Measurements from ENCODE around the gene CHST11. TPM values are rescaled to one million over a fixed set of nuclear protein-coding genes. Genes with fewer than 3 reads are reported as not detected.
A peak's percentile ranks its signal among the peaks of the same experiment; 100 is the strongest.

Gene CHST11
- total RNA-seq, 1 donor from 2014 or later: 44.9 TPM

DNA sequence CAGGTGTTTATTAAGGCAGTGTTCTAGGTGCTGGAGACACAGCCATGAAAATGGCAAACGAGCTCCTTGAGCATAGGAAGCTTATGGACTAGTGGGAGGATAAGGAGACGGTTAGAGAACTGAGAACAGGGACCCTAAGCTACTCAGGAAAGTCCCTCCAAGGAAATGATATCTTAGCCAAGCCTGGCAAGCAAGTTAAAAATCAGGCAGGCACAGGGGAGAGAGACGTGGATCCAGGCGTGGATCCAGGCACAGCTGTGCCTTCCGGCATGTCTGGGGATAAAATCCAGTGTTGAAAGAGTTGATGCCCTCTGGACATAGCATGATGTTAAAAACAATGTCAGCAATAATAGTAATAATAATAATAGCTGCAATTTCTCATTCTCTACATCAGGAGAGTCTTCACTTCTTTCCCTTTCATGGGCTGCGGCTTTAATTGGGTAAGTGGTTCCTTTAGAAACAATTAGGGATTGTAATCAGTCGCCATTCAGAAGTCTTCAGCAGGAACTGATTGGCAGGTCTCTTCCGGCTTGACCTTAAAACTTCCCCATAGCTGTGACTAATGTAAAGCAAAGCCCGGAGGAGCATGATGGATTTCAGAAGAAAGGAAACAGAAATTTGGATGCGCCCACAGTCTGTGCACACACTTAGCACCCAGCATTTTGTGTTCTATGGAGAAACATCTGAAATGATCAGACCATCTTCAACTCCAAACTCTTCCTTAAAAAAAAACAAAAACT, 271.1 kb downstream of the CHST11 start:
- Mint-ChIP-seq H3K27ac (peak overlapping the region; percentile 37), H3K4me1 (peaks cover 42% of the 10 kb centered on the region), H3K27me3 (no peaks in the 10 kb centered on the region)

DNA sequence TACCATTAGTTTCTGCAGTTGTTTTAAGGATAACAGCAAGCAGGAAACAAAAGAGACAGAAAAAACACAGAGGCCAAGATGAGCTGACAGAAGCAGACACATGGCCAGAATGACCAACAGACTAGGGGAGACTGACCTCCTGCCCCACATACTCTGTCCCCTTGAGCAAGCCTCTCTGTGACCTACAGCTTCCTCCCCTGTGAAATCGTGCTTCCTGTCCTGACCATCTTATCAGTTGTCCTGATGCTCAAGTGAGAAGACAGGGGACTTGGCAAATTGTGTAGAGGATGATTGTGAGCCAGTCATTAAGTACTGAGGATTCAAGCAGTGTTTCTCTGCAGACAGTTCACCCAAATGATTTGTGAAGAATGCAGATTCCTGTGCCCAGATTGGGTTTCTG, 272.3 kb downstream of the CHST11 start:
- intact Hi-C loops (cut with micrococcal nuclease): no loop called here
- H3K4me1 Mint-ChIP-seq: peaks cover 39% of the 10 kb centered on the region
- H3K36me3 Mint-ChIP-seq (ENCODE audit: low read depth): peaks cover 13% of the 10 kb centered on the region
- H3K9me3 Mint-ChIP-seq: no peaks in the 10 kb centered on the region
- no peak overlapping the region for H3K4me3 Mint-ChIP-seq
- no peak overlapping the region for H3K27ac Mint-ChIP-seq
- no peak for DNase-seq
- no peaks in the 10 kb centered on the region for H3K27me3 Mint-ChIP-seq

More for the DNA sequence above, 271.1 kb downstream of the CHST11 start:
- Mint-ChIP-seq H3K9me3 (no peaks in the 10 kb centered on the region), H3K4me3 (no peak overlapping the region), H3K36me3 (ENCODE audit: low read depth) (peaks cover 16% of the 10 kb centered on the region)
- no peak for DNase-seq
- intact Hi-C loops (cut with micrococcal nuclease): no loop called here

DNA sequence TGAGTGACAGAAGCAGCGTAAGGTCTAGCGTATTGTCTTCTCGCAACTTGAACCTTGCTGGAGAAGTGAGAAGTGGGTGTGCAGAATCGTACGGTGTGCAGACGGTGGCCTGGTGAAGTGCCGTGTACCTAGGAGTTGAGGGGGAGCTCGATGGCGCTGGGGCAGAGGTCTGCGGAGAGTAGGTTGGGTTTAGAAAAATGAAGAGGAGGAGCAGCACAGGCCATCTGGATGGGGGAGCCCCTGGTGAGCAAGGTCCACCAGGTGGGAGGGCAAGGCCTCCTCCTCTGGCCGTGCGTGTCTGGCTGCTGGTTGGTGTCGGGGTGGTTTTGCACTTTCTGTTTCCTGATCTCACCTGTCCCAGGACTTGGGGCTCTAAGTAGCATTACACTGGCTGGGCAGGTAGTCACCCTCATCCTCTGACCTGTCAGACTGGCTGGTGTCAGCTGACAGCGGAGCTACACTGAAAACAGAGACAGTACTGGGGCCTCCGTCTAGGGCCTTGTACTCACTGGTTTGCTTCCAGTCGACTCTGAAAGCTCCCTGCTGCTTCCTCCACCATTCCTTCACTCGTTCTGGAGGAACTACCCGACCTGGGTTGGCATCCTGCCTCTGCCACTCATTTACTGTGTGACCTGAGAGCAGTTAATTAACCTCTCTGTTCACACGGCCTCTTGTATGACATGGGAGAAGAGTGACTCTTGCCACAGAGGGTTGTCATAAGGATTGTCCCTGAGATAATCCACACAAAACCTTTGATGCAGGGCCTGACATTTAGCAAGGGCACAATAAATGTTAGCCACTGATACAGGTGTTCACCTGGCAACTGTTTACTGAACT, 273.1 kb downstream of the CHST11 start:
- Mint-ChIP-seq H3K36me3 (ENCODE audit: low read depth) (peaks cover 13% of the 10 kb centered on the region), H3K9me3 (no peaks in the 10 kb centered on the region), H3K27me3 (no peaks in the 10 kb centered on the region), H3K4me1 (peaks cover 41% of the 10 kb centered on the region), H3K4me3 (no peak overlapping the region), H3K27ac (no peak overlapping the region)
- intact Hi-C loops (cut with micrococcal nuclease): loop anchor here (10.0 kb wide), 1 partner anchor 345 kb away; no protein-coding TSS in a partner anchor
- no peak for DNase-seq

DNA sequence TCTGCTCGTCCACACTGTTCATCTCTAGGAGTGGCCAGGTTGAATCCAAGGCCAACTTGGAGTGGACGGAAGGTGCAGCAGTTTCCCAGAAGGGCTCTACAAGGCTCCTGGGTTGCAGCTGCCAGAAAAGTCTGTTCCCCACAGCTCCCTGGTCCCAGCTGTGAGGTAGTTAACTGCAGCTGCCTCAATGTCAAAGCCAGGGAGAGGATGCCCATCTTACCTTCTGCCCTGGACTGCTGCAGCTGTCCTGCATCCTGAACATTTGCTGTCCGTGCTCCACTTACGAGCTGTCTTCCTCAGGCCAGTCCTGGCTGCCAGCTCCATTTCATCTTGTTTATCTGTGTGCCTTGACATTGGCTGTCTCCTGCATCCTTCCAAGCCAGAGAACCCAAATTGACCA, 274.0 kb downstream of the CHST11 start:
- Mint-ChIP-seq H3K4me3 (no peak overlapping the region), H3K9me3 (no peaks in the 10 kb centered on the region), H3K27ac (no peak overlapping the region), H3K36me3 (ENCODE audit: low read depth) (peaks cover 11% of the 10 kb centered on the region), H3K27me3 (no peaks in the 10 kb centered on the region), H3K4me1 (peaks cover 44% of the 10 kb centered on the region)
- no peak for DNase-seq
- intact Hi-C loops (cut with micrococcal nuclease): loop anchor here (10.0 kb wide), 1 partner anchor 346 kb away; no protein-coding TSS in a partner anchor

DNA sequence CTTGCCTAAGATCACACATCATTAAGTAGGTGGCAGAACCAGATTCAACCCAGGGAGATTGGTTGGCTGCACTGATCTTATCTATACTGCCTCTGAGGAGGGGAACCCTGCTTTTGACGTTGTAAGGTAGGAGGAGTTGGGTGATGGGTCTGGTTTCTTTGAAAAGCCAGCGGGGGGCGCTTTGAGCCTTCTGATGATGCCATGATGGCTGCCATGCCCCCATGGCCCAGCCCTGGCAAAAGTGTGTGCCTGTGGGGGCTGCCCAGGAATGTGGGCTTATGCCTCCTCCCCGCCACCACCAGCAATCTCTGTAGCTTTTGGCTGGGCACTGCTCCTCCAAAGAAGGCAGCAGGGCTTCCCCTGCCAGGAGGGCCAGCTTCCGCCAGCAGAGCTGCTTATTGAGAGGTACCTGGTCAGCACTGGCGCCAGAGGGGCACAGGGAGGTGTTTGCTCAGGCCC, 277.0 kb downstream of the CHST11 start:
- Mint-ChIP-seq H3K4me3 (no peak overlapping the region), H3K9me3 (no peaks in the 10 kb centered on the region), H3K36me3 (ENCODE audit: low read depth) (peaks cover 6% of the 10 kb centered on the region), H3K4me1 (peaks cover 56% of the 10 kb centered on the region), H3K27me3 (no peaks in the 10 kb centered on the region), H3K27ac (no peak overlapping the region)
- intact Hi-C loops (cut with micrococcal nuclease): loop anchor here (10.0 kb wide), 1 partner anchor 349 kb away; no protein-coding TSS in a partner anchor
- peak; percentile 80 for DNase-seq

DNA sequence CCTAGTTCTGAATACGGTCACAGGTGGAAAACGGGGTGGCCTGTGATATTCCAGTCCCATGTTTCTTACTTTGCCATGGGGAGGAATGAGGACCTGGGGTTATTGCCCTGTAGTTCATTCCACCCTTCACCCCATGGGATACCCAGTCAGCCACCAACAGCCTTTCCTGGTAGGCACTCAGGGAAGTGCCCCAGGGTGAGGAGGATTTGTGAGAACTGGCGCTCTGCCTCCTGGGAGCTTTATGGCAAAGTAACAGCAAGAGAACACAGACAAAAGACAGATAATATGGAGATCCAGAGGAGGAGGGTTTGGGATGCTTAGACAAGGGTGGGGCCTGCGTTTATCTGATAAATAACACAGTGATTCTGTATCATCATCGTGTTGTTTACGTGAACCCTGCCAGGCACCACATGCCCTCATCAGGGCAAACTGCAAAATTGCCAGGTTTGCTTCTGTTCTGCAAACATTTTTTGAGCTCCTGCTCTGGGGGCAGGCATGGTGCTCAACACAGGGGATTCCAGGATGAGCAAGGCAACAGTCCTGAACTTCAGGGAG, 277.9 kb downstream of the CHST11 start:
- peaks cover 58% of the 10 kb centered on the region for H3K4me1 Mint-ChIP-seq
- H3K4me3 Mint-ChIP-seq: no peak overlapping the region
- no peaks in the 10 kb centered on the region for H3K9me3 Mint-ChIP-seq
- intact Hi-C loops (cut with micrococcal nuclease): loop anchor here (10.0 kb wide), 1 partner anchor 350 kb away; no protein-coding TSS in a partner anchor
- no peaks in the 10 kb centered on the region for H3K36me3 Mint-ChIP-seq (ENCODE audit: low read depth)
- no peak for DNase-seq
- H3K27ac Mint-ChIP-seq: no peak overlapping the region
- H3K27me3 Mint-ChIP-seq: no peaks in the 10 kb centered on the region

DNA sequence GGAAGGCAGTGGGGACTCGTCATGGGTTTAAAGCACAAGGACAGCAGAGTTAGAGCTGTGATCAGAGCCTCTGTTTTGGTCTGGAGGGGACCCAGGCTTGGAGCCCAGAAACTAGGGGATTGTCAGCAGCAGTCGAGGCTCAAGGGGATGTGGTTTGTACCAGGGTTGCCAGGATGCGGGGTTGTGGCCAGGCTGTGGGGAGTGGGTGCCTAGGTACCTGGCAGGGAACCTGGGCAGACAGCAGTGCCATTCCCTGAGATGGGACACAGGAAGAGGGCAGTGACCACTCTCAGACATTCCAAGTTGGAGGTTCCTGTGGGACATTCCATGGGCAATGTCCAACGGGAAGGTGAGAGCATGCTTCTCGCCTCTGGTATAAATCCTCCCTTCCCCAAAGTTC, 279.1 kb downstream of the CHST11 start:
- H3K4me3 Mint-ChIP-seq: no peak overlapping the region
- intact Hi-C loops (cut with micrococcal nuclease): loop anchor here (10.0 kb wide), 1 partner anchor 351 kb away; no protein-coding TSS in a partner anchor
- DNase-seq: no peak
- H3K36me3 Mint-ChIP-seq (ENCODE audit: low read depth): peaks cover under 1% of the 10 kb centered on the region
- no peaks in the 10 kb centered on the region for H3K27me3 Mint-ChIP-seq
- peak overlapping the region; percentile 61 for H3K27ac Mint-ChIP-seq
- no peaks in the 10 kb centered on the region for H3K9me3 Mint-ChIP-seq
- peaks cover 70% of the 10 kb centered on the region for H3K4me1 Mint-ChIP-seq

DNA sequence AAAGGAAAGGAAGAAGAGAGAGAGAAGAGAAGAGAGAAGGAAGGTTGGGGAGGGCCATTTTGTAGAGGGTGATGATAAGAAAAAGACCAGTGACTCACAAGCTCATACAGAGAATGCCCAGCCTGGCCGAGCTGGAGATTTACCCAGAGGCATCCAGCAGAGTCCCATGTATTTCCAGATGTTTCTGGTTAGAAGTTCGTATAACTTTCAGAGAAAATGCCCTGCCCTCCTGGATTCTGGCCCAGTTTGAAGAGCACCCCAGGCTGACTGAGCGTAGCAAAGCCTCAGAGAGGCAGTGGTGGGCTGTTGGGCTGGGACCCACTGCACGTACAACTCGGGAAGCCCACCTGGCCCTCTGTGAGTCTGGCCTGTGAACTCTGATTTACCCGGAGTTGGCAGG, 279.6 kb downstream of the CHST11 start:
- H3K4me3 Mint-ChIP-seq: no peak overlapping the region

DNA sequence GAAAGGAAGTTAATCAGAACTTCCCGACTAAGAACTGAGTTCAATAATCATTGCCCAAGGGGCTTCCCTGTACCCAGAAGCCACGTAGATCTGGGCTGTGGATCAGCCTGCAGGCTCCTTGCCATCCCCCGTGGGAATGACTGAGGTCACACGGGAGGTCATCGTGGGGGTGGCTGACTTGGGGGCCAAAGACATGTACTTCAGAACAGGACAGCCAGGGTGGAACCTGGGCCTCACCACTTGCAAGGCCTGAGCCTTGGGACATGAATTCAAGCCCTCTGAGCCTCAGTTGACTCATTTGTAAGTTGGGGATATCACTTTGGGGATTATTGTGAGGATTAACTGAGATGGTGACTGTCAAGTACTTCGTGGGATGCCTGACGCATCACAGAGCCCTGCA, 280.4 kb downstream of the CHST11 start:
- Mint-ChIP-seq H3K4me3 (no peak overlapping the region), H3K27ac (peak overlapping the region; percentile 79), H3K9me3 (no peaks in the 10 kb centered on the region), H3K36me3 (ENCODE audit: low read depth) (peaks cover 5% of the 10 kb centered on the region), H3K4me1 (peaks cover 81% of the 10 kb centered on the region), H3K27me3 (no peaks in the 10 kb centered on the region)
- intact Hi-C loops (cut with micrococcal nuclease): loop anchor here (10.0 kb wide), 1 partner anchor 352 kb away; no protein-coding TSS in a partner anchor
- DNase-seq: no peak

More for the DNA sequence above, 279.6 kb downstream of the CHST11 start:
- H3K9me3 Mint-ChIP-seq: no peaks in the 10 kb centered on the region
- no peaks in the 10 kb centered on the region for H3K27me3 Mint-ChIP-seq
- peak overlapping the region; percentile 61 for H3K27ac Mint-ChIP-seq
- DNase-seq: no peak
- H3K4me1 Mint-ChIP-seq: peaks cover 75% of the 10 kb centered on the region
- intact Hi-C loops (cut with micrococcal nuclease): loop anchor here (10.0 kb wide), 1 partner anchor 352 kb away; no protein-coding TSS in a partner anchor
- H3K36me3 Mint-ChIP-seq (ENCODE audit: low read depth): peaks cover 5% of the 10 kb centered on the region

DNA sequence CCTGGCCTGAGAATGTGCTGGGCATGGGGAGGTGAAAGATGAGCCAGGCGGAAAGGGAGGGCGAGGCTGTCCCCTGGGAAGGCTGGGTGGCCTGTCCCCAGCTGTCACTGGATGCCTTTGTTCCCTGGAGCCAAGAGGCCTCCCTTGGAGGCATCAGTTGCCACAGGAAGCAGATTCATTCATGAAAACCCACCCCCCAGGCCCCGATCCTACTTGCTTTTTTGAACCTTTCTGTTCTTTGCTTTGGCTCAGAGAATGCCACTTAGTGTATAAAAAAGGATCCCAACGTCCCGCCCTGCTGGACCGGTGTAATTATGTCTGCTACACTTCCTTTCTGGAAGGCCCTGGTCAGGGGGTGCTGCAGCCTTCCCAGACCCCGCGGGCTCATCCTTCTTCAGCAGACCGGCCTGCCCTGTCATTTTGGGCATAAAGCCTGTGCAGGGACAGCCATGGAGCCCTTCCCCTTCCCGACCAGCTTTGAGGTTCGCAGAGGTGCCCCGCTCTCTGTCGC, 281.1 kb downstream of the CHST11 start:
- intact Hi-C loops (cut with micrococcal nuclease): loop anchor here (10.0 kb wide), 1 partner anchor 353 kb away; no protein-coding TSS in a partner anchor
- no peak for DNase-seq
- Mint-ChIP-seq H3K27ac (peak overlapping the region; percentile 79), H3K4me1 (peaks cover 80% of the 10 kb centered on the region), H3K36me3 (ENCODE audit: low read depth) (peaks cover 6% of the 10 kb centered on the region), H3K27me3 (no peaks in the 10 kb centered on the region), H3K9me3 (no peaks in the 10 kb centered on the region), H3K4me3 (peak overlapping the region; percentile 12)

DNA sequence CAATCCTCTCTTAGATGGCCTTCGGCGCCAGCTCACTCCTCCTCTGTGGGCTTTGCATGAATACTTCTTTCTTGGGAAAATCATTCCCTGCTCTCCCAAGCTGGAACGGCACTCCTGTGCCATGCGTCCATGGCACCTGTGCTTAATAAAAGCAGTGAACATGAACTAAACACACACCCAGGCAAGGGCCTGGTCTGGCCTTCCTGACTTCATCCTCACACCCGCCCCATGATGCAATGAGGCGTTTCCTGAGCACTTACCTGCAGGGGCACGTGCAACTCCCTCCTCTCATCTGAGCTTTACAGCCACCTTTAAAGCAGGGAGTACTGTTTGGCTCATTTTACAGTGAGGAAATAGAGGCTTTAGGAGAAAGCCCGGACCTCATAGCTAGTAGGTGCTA, 281.6 kb downstream of the CHST11 start:
- DNase-seq: no peak
- H3K27ac Mint-ChIP-seq: peak overlapping the region; percentile 79
- no peaks in the 10 kb centered on the region for H3K9me3 Mint-ChIP-seq
- H3K27me3 Mint-ChIP-seq: no peaks in the 10 kb centered on the region
- intact Hi-C loops (cut with micrococcal nuclease): loop anchor here (10.0 kb wide), 1 partner anchor 354 kb away; no protein-coding TSS in a partner anchor
- H3K36me3 Mint-ChIP-seq (ENCODE audit: low read depth): peaks cover 8% of the 10 kb centered on the region
- peak overlapping the region; percentile 3 for H3K4me3 Mint-ChIP-seq
- H3K4me1 Mint-ChIP-seq: peaks cover 80% of the 10 kb centered on the region

DNA sequence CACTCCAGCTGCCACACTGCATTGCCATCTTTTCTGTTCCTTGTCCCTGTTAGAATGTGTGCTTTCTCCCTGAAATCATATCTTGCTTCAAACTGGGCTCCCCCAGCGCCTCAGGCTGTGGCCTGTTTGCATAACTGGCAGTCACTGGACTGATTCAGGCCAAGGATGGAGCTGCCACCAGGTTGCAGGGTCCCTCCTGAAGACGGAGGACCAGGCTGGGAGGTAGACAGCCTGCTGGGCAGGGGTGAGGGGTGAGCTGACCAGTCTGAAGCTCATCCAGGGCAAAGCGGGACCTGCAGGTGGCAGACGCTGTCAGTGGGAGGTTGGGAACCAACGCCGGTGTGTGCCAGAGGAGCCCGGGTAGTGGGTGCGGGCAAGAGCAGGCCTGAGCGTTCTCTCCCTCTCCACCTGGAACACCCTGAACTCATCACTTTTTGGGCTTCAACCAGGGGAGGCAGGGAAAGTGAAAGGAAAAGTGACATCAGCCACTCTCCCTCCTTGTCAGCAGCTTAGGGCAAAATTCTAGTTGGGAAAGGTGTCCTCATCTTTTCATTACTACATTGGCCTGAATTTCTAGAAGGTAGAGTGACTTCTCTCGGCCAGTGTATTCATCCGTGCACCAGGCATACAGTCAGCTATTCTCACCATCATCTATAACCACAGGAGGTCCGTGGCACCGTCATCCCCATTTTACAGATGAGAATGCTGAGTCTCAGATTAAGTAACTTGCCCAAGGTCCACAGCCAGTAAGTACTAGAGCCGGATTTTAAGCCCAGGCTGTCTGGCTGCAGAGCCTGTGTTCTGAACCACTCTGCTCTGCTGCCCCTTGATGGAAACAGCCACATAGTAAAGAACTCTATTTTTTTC, 282.3 kb downstream of the CHST11 start:
- peak overlapping the region; percentile 32 for H3K4me3 Mint-ChIP-seq
- no peaks in the 10 kb centered on the region for H3K9me3 Mint-ChIP-seq
- intact Hi-C loops (cut with micrococcal nuclease): loop anchor here (10.0 kb wide), 1 partner anchor 354 kb away; no protein-coding TSS in a partner anchor
- peak; percentile 68 for DNase-seq
- H3K4me1 Mint-ChIP-seq: peaks cover 77% of the 10 kb centered on the region
- H3K36me3 Mint-ChIP-seq (ENCODE audit: low read depth): peaks cover 11% of the 10 kb centered on the region
- H3K27me3 Mint-ChIP-seq: no peaks in the 10 kb centered on the region
- H3K27ac Mint-ChIP-seq: peak overlapping the region; percentile 79
